IPS DF 19.7 (cell line): ENCODE measurements around the gene EXOC4.

Source experiments
- DNase-seq: peaks from one replicate; pipeline ENCODE4 v3.0.0-alpha.2; 2013; ENCODE audit warnings: low read depth, low spot score

The EXOC4 gene

DNA sequence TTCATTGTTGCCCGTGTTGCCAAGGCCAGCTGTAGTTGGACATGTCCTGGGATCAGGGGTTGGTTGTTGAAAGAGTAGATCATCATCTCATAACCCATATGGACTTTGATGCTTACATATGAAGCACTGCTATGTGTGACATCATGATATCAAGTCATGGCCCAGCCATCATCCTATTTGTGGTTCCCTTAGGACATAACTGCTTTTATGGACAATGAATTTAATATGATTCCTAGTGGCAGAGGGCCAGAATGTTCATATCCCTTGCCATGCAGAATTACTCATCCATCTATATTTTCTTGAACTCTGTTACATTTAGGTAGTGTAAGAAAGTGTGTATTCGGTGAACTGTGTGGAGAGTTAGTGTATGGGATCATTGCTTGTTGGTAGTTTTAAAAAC, 530.4 kb downstream of the EXOC4 start:
- no peak for DNase-seq

DNA sequence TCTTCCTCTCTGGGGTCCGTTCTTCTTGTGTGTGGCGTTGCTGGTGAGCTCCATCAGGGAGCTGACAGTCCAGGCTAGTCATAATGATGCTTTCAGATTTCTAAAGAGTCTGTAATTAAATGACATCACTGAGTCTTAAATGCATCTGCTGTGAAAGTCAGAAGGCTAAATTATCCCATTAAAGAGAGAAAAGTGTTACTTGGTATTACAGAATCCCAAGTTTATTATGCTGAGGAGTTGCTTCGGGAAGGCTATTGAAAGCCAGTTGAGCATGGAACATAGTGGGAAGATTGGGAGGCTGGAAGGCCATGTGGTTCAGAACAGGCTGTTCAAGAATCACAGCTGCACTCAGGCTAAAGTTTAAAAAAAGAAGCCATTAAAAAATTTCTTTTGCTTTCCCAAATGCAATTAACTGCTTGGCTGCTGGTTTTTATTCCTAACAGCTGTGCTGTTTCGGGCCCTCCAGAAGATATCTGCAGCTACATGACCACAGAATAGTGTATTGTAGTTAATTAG, 531.7 kb downstream of the EXOC4 start:
- DNase-seq, result no peak

DNA sequence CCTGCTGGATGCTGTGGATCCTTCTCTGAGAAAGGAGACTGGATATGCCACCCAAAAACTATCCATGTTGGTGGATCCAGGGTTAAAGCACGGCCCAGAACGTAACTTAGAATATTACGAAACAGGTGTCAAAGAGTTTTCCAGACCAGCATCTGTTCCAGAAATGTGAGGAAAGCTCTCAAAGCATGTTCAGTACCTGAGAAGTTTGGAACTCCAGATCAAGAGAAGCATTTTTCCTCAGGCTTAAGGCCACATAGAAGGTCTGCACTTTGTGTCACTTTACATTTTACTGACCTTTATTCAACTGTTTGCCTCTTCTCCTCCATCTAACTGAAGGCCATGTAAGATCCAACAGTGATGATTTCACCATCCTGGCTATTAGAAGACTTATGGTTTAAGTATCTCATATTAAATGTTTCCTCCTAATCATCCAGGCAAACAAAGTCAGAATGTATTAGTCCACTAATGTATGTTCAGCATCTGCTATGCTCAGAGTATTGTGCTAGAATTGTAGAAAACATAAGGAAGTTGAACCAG, 533.6 kb downstream of the EXOC4 start:
- no peak for DNase-seq

DNA sequence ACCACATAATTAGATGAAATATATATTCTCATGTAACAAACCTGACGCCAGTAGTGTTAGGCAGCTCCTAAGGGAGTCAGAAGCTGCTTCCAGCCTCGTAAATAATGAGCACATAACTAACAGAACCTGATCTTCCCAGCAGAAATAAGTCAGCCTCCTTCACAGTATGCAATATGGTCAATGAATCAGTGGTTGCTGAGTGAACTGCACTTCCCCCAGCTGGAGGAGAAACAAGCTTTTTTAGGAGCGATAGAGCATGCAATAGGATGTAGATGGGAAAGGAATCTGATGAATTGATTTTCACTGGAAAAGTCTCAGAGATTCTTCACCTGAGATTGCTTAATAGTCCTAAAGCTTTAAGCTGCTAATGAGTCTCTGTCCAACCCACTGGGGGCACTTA, 537.1 kb downstream of the EXOC4 start:
- DNase-seq, result no peak

DNA sequence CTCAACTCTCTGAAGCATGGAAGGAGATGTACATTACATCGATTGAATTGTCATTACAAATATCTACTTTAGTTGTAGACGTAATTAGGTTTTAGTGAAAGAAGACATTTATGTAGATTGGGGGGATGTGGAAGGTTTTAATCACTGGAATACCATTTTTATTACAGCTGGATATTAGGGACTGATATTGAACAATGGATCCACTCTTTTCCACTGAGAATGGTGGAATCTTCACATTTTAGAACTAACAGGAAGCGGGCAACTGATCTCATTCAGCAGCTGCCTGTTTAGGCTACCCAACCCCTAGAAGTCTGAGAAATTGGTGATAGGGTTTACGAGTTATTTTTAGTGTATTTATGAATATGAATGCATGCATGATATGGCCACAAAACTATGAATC, 538.0 kb downstream of the EXOC4 start:
- DNase-seq, result no peak

DNA sequence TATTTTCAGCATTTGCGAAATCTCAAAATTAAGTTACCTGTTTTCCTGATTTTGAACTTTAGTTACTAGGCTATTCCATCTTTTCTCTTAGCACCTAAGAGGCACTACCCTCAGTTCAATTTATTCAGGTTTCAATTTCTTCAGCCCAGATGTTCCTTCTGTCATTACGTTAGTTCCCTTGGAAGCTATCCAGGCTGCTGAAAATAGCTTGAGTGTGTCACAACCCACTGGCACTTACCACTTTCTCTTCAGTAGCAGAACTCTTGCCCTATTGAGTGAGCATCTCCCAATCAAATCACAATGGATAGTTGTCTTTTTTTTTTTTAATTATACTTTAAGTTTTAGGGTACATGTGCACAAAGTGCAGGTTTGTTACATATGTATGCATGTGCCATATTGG, 541.6 kb downstream of the EXOC4 start:
- no peak for DNase-seq

DNA sequence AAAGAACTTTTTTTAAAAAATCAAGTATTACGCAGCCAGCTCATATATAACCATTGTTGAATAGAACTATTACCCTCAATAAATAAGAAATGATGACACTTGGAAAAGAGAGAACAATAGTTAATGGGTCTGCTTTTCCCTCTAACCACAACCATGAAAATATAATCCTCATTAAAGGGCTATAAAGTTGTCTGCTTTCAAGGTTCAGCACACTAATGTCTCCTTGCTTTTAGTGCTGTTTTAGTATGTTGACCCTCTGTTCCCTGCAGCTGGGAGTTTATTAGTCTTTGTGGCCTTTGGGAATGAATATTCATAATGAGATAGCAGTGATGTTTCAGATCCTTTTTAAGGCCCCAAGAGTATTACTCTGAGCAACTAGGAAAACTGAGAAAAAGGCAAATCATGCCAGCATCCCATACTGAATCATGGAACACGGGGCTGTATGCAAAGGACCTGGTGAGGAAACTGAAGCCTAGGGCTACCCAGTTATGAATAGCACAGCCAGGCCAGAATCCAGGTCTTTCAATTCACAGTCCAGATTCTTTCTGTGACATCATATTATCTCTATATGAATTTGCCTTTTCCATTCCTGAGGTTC, 542.3 kb downstream of the EXOC4 start:
- no peak for DNase-seq

DNA sequence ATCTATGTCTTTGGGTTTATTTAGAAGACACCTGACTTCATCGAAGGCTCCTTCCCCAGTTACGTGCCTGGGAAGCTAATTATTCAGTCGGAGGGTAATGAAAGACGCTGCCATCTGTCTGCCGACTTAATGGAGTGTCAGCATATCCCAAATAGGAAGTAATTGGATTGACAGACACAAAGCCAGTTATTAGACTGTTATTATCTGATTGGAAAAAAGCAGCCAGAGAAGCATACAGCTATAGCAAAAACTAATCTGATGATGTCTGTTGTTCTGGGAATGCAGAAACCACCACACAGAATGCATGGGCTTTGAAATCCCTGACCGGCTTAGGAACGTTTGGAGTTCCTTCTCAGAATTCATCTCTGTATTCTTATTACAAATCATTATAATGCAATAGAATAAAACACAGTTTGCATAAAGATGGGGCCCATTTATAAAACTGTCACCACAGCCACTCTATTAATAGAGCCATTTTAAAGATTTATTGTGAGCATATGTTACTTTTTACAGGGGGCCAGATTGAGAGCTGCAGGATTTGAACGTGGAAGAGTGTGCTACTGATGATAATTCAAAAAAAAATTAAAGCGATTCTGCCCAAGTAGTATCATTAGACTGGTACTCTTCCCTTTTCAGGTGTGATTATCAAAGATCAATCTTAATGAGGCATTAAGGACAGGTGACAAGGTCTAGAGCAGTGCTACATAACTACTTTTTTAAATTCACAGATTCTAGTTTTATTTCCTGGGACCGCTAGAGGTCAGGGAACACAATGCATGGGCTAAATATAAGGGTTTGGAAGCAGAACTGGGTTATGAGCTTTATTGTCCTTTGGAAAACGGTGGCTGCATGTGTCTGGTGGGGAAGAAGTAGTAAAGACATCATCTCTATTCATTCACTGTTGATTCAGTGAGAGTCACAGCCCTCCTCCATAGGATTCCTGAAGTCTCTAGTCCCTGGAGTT, 544.2 kb downstream of the EXOC4 start:
- DNase-seq, result no peak

DNA sequence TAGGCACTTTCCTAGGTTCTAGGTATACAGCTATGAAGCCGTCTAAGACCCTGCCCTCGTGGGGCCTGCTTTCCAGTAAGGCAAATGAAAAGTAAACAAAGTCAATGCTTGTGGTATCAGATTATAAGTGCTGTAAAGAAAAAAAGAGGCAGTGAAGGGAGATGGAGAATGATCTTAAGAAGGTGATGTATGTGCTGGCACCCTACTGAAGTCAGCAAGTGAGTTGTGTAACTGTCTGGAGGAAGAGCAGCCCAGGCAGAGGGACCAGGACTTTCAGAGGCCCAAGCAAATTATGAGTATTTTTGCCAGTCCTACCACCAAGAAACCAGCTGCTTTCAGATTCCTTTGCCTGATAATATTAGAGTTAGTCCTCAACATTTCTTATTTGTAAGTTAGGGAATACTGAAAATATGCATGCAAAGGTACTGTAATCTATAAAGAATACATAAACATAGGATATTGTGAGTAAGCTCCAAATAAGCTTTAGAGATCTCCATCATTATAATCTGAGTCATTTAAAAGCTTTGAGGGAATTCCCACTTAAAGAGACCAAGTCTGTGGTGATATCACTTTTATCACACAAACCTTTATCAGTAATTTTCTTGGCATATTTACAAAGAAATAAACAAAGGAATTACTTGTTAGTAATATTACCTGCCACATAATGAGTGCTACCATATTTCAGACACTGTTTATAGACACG, 545.1 kb downstream of the EXOC4 start:
- DNase-seq, result no peak

DNA sequence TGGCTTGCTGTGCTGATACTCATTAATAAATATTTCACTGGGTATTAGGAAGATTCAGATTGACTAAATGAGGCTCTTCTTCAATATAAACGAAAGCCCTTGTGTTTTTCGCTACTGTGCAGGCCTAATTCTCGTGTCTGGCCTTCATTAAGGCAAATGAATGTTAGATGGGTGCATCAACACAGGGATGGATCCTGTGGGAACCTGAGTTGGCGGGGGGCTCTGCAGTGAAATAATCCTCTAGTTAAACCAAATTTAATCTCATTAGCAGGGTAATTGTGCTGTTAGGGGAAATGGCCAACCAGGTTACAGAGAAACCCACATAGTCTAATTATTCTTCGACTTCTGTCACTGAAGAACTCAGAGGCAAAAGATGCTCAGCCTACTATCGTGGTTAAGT, 548.5 kb downstream of the EXOC4 start:
- no peak for DNase-seq

DNA sequence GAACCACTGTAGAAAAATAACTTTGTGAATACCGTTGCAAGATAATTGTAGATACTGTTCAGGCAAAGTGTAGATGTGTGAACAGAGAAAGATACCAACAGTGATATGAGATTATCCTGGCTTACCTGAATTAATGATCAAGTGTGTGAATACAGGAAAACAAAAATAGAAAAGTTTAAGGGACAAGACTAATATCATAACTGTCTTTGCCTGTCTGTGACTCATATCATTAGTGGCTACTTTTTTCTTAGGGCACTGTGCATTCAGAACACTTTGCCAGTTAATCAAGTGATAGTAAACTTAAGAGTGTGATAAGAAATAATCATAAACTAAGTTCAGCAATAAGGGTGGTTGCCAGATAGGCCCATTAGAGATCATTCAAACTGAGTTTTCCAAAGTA, 551.2 kb downstream of the EXOC4 start:
- no peak for DNase-seq

DNA sequence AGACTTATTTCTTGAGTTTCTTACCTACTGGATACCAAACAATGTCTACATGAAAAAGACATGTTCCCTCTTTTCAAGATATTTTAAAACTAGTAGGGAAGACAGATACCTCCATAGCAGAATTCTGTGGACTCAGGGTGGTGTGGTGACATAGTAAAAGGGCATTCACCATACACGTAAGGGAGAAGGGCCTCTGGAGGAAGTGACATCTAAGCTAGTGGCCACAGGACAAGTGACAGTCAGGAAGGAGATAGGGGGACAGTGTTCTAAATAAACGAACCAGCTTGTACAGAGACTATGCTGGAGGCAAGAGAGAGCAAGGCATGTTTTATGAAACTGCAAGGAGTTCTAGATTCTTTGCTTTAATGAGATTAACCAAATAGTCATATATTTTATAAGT, 552.5 kb downstream of the EXOC4 start:
- DNase-seq, result no peak

DNA sequence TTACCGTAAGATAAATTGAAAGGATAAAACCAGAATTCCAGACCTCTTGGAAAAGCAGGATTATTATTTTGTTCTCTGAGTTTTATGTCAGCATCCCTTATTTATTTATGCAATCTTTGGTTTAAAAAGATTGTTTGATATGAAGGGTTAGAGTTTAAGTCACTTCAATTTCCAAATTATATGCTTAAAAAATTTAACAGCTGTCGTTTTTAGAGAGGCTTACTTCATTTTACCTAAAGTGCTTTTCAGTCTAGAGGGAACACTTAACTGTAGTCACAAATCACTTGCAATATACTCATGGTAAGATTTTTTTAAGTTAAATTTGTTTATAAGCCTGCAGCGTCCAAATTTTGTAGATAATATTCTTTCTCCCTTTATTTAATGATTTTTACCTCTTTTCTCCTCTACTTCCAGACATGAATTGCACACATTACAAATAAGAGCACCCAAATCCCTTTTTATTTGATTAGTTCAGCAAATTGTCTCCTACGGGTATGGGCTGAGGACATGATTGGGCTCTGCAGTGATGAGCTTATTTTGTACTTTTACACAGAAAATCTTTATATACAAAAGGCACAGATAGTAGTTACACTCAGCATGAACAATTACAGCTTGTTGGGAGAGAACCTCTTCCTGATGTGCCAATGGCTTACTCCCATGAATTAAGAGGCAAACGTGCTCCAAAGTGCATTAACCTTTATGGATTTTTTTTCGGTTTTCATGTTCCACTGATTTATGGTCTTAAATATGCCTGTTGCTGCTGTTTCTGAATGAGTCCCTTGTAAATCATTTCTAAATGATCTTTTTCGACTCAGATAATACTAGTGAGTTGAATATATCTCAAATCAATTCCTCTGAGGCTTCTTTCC, 555.0 kb downstream of the EXOC4 start:
- DNase-seq, result no peak

DNA sequence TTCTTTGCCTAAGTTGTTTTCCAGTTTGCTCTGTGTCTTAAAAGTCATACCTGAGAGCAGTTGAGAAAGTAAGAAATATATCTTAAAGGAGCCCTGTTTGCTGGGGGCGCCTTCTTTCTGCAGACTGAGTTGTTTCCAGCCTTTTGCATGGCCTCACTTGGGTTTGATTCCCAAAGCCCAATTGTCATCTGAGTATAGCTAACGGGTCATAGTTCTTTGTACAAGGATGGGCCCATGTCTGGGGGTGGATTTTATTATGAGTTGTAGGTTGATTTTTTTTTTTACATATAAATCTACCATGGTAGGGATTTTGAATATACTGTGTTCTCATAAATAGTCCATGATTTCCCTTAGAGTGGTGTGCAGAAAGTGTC, 555.6 kb downstream of the EXOC4 start:
- DNase-seq, result no peak

DNA sequence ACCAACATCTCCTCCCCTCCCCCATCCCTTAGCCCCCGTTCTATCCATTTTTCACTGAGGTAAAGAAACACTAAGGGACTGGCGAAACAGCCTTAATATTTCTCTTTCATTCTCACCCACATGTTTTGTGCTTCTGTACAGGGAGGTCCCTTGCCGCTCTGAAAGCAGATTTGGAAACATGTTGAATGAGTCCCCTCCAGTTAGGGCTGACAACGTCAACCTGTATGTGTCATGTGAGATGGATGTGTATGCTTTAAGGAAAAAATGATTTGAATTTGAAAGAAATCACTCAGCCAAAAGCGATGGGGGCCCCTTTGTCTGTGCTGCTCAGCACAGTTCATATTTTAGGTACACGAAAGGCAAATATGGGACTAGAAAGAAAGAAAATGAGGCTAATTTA, 560.0 kb downstream of the EXOC4 start:
- no peak for DNase-seq

DNA sequence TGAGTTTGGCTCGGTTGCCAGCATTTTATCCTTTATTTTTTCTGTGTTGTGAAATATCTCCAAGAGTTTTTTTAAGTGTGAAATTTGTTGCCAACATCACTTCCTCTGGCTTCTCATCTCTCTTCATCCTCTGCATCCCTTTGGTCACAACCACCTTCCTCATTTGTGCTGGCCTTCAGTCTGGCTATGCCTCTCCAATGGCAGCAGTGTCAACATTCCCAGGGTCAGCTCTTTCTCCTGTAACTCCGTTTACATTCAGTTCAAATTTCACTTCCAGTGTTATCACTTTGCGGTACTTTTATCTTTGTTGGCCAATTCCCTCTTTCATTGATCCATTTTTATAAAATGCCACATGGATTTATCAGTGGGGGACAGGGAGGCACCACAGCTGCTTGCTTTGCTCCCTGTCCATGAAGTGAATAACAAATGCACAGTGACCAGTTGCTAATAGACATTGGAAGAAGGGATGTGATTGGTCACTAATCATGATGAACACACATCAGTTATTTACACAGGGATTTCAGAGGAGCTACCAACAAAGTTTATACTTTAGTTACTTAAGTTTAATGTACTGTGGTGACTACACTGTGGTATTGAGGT, 562.8 kb downstream of the EXOC4 start:
- no peak for DNase-seq

DNA sequence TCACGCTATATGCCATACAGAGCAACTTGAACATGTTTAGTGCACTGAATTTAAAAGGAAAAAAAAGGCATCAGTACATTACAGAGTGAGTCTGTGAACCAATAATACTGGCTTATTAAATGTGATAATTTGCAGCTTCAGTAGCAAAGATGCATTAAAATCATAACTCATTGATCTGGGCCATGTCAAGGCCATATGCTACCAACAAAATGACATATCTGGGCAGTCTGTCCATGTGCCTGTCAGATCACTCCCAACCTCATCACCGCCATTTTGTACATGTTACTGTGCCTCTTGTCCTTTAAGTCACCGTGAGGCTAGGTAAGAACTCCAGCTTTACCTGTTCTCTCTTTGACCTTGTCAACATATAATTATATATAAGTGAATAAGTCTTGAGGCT, 566.8 kb downstream of the EXOC4 start:
- no peak for DNase-seq

DNA sequence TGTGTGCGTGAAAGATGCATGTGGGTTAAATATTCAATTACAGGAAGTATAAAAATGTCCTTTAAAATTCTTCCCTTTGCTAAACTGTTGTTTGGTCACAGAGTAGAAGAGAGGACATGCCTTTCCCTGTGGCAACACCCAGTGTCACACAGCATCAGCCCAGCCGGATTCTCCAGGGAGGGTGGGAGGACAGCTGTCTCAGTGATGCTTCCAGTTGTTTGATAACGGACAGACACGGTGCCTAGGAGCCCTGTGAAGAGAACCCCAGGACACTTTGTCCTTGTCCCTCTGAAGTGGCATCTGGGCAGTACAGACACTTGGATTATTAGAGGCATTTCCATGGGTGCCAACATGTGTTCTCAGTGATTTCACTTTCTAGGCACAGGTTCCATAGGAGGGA, 567.7 kb downstream of the EXOC4 start:
- DNase-seq, result no peak

DNA sequence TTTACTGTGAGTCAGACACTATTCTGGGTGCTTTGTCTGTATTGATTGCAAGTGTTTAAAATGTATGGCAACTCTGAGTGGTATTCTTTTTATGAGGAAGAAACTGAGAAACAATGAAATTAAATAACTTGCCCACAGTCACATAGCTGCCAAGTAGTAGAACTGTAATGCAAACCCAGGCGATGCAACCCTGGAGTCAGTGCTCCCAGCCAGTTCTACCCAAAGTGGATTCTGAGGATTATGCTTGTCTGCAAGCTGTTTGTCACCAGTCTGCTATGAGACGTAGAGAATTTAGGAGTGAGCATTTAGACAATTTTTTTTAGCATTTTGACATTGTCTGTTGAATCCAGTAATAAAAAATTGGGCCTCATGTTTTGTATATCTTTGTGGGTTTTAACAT, 568.3 kb downstream of the EXOC4 start:
- DNase-seq, result no peak

DNA sequence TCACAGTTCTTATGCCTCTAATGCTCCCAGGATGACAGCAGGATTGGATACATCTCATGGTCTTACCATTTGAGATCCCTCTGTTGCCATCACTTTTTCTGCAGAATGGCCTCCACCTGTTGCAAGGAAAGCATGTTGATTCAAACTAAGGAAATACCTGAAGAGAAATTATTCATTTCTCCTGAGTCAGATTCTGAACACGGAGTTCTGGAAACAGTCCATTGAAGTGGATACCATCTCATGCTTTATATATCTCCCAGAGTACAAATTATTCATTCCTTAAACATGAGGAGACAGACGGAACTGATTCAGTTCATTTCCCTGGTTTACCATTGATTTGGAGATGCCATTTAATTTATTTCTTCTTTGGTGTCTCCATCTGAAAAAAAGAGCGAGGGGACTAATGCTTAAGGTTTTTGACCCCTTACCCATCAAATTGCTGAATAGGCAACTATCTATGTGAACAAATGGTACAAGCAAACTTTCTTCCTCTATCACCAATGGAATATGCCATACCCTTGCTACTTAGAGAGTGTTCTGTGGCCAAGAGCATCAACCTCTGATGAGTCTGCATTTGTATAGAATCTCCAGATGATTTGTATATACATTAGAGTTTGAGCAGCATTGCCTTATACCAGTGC, 569.2 kb downstream of the EXOC4 start:
- no peak for DNase-seq
